ENCODE results near the gene ARID2.

GRCh38 chr12:45801625-45802024 is 72.1 kb downstream of the ARID2 start:
- TF ChIP-seq CTCF (IDR thresholded peaks at IDR 0.05), result no peak
- TF ChIP-seq EP300 (IDR thresholded peaks at IDR 0.05), result no peak
